ENCODE data around the gene POPDC3. TPM values are rescaled to one million over a fixed set of nuclear protein-coding genes. Genes with fewer than 3 reads are reported as not detected.

Gene POPDC3
- total RNA-seq, 1 experiment from 2014 or later: 29.2 TPM

DNA sequence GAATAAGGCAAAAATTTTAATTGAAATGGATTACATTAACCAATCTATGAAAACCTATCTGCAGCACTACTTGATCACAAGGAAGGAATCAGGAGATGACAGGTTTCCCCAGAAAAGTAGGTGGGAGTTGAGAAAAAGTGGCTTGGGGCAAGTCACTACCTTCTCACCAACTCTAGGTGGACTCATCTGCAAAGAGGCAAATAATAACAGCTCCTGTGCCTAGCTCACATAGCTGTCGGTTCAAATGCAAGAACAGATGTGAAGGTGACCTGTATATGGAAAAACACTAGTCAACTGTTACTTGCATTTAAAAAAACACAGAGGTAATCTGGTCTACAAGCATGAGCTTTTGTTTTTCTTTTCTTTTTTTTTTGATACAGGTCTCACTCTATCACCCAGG, 67.2 kb downstream of the POPDC3 start:
- TF ChIP-seq TCF7L2 (IDR thresholded peaks at IDR 0.05; ENCODE audit: low read depth, low read length) (no peak), CTCF (IDR thresholded peaks at IDR 0.05) (no peak; the same call in 1 of the 2 replicates), POLR2AphosphoS5 (IDR thresholded peaks at IDR 0.05; ENCODE audit: low read depth, low read length) (no peak), SIN3A (IDR thresholded peaks at IDR 0.05; ENCODE audit: borderline replicate concordance, insufficient read depth, low read depth, low read length) (no peak)
- TF ChIP-seq, protein P1, sequence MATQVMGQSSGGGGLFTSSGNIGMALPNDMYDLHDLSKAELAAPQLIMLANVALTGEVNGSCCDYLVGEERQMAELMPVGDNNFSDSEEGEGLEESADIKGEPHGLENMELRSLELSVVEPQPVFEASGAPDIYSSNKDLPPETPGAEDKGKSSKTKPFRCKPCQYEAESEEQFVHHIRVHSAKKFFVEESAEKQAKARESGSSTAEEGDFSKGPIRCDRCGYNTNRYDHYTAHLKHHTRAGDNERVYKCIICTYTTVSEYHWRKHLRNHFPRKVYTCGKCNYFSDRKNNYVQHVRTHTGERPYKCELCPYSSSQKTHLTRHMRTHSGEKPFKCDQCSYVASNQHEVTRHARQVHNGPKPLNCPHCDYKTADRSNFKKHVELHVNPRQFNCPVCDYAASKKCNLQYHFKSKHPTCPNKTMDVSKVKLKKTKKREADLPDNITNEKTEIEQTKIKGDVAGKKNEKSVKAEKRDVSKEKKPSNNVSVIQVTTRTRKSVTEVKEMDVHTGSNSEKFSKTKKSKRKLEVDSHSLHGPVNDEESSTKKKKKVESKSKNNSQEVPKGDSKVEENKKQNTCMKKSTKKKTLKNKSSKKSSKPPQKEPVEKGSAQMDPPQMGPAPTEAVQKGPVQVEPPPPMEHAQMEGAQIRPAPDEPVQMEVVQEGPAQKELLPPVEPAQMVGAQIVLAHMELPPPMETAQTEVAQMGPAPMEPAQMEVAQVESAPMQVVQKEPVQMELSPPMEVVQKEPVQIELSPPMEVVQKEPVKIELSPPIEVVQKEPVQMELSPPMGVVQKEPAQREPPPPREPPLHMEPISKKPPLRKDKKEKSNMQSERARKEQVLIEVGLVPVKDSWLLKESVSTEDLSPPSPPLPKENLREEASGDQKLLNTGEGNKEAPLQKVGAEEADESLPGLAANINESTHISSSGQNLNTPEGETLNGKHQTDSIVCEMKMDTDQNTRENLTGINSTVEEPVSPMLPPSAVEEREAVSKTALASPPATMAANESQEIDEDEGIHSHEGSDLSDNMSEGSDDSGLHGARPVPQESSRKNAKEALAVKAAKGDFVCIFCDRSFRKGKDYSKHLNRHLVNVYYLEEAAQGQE (IDR thresholded peaks at IDR 0.05; ENCODE audit: insufficient read depth in 1 of 2, low read depth in 2 of 2, low read length in 1 of 2): no peak
- intact Hi-C loops (cut with micrococcal nuclease; ENCODE audit: unreplicated experiment): no loop called here
- CTCF ChIA-PET: no interaction called here
- H3K9me3 ChIP-seq (ENCODE audit: control insufficient read depth, insufficient read depth, low read depth, low read length): no peaks in the 10 kb centered on the region
- no peak for ATAC-seq
- H3K27me3 ChIP-seq (ENCODE audit: control insufficient read depth, insufficient read depth, low read length): no peaks in the 10 kb centered on the region
- DNase-seq (ENCODE audit: low read depth, low spot score): no peak
- POLR2A ChIA-PET: no interaction called here
- in situ Hi-C loops (cut with HindIII; ENCODE audit: low pct_unique_long_range_greater_than_20kb, low sequenced_read_pairs): no loop called here
- no peak overlapping the region for H3K4me3 ChIP-seq (ENCODE audit: low read depth in 2 of 2, low read length in 2 of 2)
- no peak overlapping the region for H3K27ac ChIP-seq (ENCODE audit: low read length)
- no TSS peak for BruUV-seq (replicated peaks)
- peaks cover 21% of the 10 kb centered on the region; the same call in 1 of the 2 replicates for H3K36me3 ChIP-seq (ENCODE audit: control insufficient read depth, insufficient read depth, low read length)
- H3K4me1 ChIP-seq (ENCODE audit: control insufficient read depth, insufficient read depth, low read length): no peaks in the 10 kb centered on the region

- no peak for DNase-seq (ENCODE audit: low read depth, low spot score)
- no peaks in the 10 kb centered on the region for H3K4me1 ChIP-seq (ENCODE audit: control insufficient read depth, insufficient read depth, low read length)
- BruUV-seq (replicated peaks): no TSS peak
- no peak overlapping the region for H3K27ac ChIP-seq (ENCODE audit: low read length)
- ChIA-PET CTCF (no interaction called here), POLR2A (no interaction called here)
- TF ChIP-seq, protein P1 (IDR thresholded peaks at IDR 0.05; ENCODE audit: insufficient read depth in 1 of 2, low read depth in 2 of 2, low read length in 1 of 2): no peak
- no peak for TF ChIP-seq POLR2AphosphoS5 (IDR thresholded peaks at IDR 0.05; ENCODE audit: low read depth, low read length)
- no peak for TF ChIP-seq SIN3A (IDR thresholded peaks at IDR 0.05; ENCODE audit: borderline replicate concordance, insufficient read depth, low read depth, low read length)
- H3K27me3 ChIP-seq (ENCODE audit: control insufficient read depth, insufficient read depth, low read length): no peaks in the 10 kb centered on the region
- peaks cover 17% of the 10 kb centered on the region; the same call in 1 of the 2 replicates for H3K36me3 ChIP-seq (ENCODE audit: control insufficient read depth, insufficient read depth, low read length)
- no peak overlapping the region for H3K4me3 ChIP-seq (ENCODE audit: low read depth in 2 of 2, low read length in 2 of 2)
- ATAC-seq: no peak
- intact Hi-C loops (cut with micrococcal nuclease; ENCODE audit: unreplicated experiment): no loop called here
- no peaks in the 10 kb centered on the region for H3K9me3 ChIP-seq (ENCODE audit: control insufficient read depth, insufficient read depth, low read depth, low read length)
- in situ Hi-C loops (cut with HindIII; ENCODE audit: low pct_unique_long_range_greater_than_20kb, low sequenced_read_pairs): no loop called here
Measured at GRCh38 chr6:105111871-105112270, 67.9 kb downstream of the POPDC3 start.

Data from Panc1 (cell line).